Caco-2 (cell line): ENCODE measurements around the gene MRGPRE. TPM values are rescaled to one million over a fixed set of nuclear protein-coding genes. Genes with fewer than 3 reads are reported as not detected.

Source experiments
- BruUV-seq: library from RNA; stranded (reverse); fragments of 400-500 nt; replicated peaks from 2 replicates; lab custom pipeline; 2021; lab: Mats Ljungman, UMichigan
- CTCF ChIA-PET: fragments of 300-600 bp; sonication (Branson Sonifier 250); formaldehyde crosslinking; loops from one replicate; lab custom pipeline; 2022; ENCODE audit warnings: antibody characterized with exemption; lab: Charles Lee
- POLR2A ChIA-PET: fragments of 300-600 bp; sonication (Branson Sonifier 250); formaldehyde crosslinking; loops from one replicate; lab custom pipeline; 2022; ENCODE audit warnings: antibody characterized with exemption; lab: Charles Lee
- DNase-seq, 2 experiments: peaks; one replicate each; pipeline versions ENCODE4 v3.0.0 to v3.0.0-alpha.2; 2020 to 2022
- H3K27me3 ChIP-seq: replicated peaks from 2 replicates; pipeline ENCODE4 v1.6.0; 2011; ENCODE audit warnings: low read length; ENCODE audit not compliant: control insufficient read depth, insufficient read depth
- H3K36me3 ChIP-seq: 2 replicates; pipeline ENCODE4 v1.5.1; 2011; ENCODE audit warnings: low read length; ENCODE audit not compliant: control insufficient read depth, insufficient read depth
- H3K4me1 ChIP-seq: fragments of 250-450 bp; sonication (Bioruptor Pico); 2 replicates; pipeline ENCODE4 v1.5.1; 2020; ENCODE audit warnings: mild to moderate bottlenecking
- H3K4me3 ChIP-seq: 2 replicates; pipeline ENCODE4 v1.5.1; 2011; ENCODE audit warnings: low read depth, mild to moderate bottlenecking, control low read depth, low read length
- H3K9me3 ChIP-seq: fragments of 250-450 bp; sonication (Bioruptor Pico); 2 replicates; pipeline ENCODE4 v1.5.1; 2020; ENCODE audit warnings: mild to moderate bottlenecking, moderate library complexity
- H3K27ac Mint-ChIP-seq: one replicate; pipeline ENCODE4 v1.8.0; 2022; ENCODE audit warnings: mixed read lengths; ENCODE audit not compliant: unreplicated experiment
- H3K27me3 Mint-ChIP-seq: one replicate; pipeline ENCODE4 v1.8.0; 2022; ENCODE audit warnings: mixed read lengths; ENCODE audit not compliant: insufficient read depth, unreplicated experiment
- H3K36me3 Mint-ChIP-seq: one replicate; pipeline ENCODE4 v1.8.0; 2022; ENCODE audit warnings: mild to moderate bottlenecking, mixed read lengths; ENCODE audit not compliant: insufficient read depth, unreplicated experiment
- H3K4me1 Mint-ChIP-seq: one replicate; pipeline ENCODE4 v1.8.0; 2022; ENCODE audit warnings: low read depth, mixed read lengths; ENCODE audit not compliant: unreplicated experiment
- H3K4me3 Mint-ChIP-seq: one replicate; pipeline ENCODE4 v1.8.0; 2022; ENCODE audit warnings: mild to moderate bottlenecking, moderate library complexity, mixed read lengths; ENCODE audit not compliant: unreplicated experiment
- H3K9me3 Mint-ChIP-seq: one replicate; pipeline ENCODE4 v1.8.0; 2022; ENCODE audit warnings: mixed read lengths; ENCODE audit not compliant: unreplicated experiment
- intact Hi-C: fragments of 100-400 bp; cut with micrococcal nuclease; formaldehyde crosslinking; loops from one replicate; pipeline ENCODE4 v1.10.0; 2022; ENCODE audit not compliant: unreplicated experiment
- total RNA-seq: library from RNA; stranded (reverse); gene quantifications from 2 replicates; pipeline ENCODE4 v1.2.3, GENCODE V29; 2022
- TF ChIP-seq, protein P1 (sequence below), 2 experiments: fragments of 200-600 bp in 1 of 2; IDR thresholded peaks; 1 replicate in 1 of 2; 2 replicates in 1 of 2; pipeline versions ENCODE4 v1.5.1 to v1.8.0; 2011 to 2022; ENCODE audit warnings: antibody characterized with exemption in 1 of 2, control low read depth in 1 of 2, inconsistent platforms in 1 of 2, low read depth in 1 of 2, low read length in 1 of 2, mild to moderate bottlenecking in 1 of 2, moderate library complexity in 1 of 2; ENCODE audit not compliant: insufficient read depth in 1 of 2, severe bottlenecking in 1 of 2, unreplicated experiment in 1 of 2

Gene MRGPRE
- total RNA-seq, 1 experiment from 2014 or later = not detected

GRCh38 chr11:3192511-3193372, 39.5 kb downstream of the MRGPRE start:
- H3K9me3 Mint-ChIP-seq = no peaks in the 10 kb centered on the region
- H3K4me1 Mint-ChIP-seq = no peaks in the 10 kb centered on the region
- H3K36me3 Mint-ChIP-seq = no peaks in the 10 kb centered on the region
- POLR2A ChIA-PET = no interaction called here
- intact Hi-C loops = no loop called here
- Histone ChIP-seq H3K9me3 (no peaks in the 10 kb centered on the region), H3K36me3 (no peaks in the 10 kb centered on the region), H3K4me3 (no peak overlapping the region), H3K27me3 (no peaks in the 10 kb centered on the region; the same call in 1 of the 2 replicates), H3K4me1 (no peaks in the 10 kb centered on the region)
- H3K27ac Mint-ChIP-seq = no peak overlapping the region
- H3K27me3 Mint-ChIP-seq = peaks cover 6% of the 10 kb centered on the region
- no peak for DNase-seq
- CTCF ChIA-PET = no interaction called here
- TF ChIP-seq, protein P1, sequence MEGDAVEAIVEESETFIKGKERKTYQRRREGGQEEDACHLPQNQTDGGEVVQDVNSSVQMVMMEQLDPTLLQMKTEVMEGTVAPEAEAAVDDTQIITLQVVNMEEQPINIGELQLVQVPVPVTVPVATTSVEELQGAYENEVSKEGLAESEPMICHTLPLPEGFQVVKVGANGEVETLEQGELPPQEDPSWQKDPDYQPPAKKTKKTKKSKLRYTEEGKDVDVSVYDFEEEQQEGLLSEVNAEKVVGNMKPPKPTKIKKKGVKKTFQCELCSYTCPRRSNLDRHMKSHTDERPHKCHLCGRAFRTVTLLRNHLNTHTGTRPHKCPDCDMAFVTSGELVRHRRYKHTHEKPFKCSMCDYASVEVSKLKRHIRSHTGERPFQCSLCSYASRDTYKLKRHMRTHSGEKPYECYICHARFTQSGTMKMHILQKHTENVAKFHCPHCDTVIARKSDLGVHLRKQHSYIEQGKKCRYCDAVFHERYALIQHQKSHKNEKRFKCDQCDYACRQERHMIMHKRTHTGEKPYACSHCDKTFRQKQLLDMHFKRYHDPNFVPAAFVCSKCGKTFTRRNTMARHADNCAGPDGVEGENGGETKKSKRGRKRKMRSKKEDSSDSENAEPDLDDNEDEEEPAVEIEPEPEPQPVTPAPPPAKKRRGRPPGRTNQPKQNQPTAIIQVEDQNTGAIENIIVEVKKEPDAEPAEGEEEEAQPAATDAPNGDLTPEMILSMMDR (IDR thresholded peaks at IDR 0.05; ENCODE audit: insufficient read depth in 1 of 2, low read depth in 1 of 2, low read length in 1 of 2, severe bottlenecking in 1 of 2, unreplicated experiment in 1 of 2) = no peak
- BruUV-seq = no TSS peak
- H3K4me3 Mint-ChIP-seq = no peak overlapping the region

- TF ChIP-seq, protein P1 (IDR thresholded peaks at IDR 0.05; ENCODE audit: insufficient read depth in 1 of 2, low read depth in 1 of 2, low read length in 1 of 2, severe bottlenecking in 1 of 2, unreplicated experiment in 1 of 2) = no peak
- Mint-ChIP-seq H3K27ac (no peak overlapping the region), H3K9me3 (no peaks in the 10 kb centered on the region), H3K4me3 (no peak overlapping the region), H3K36me3 (no peaks in the 10 kb centered on the region), H3K27me3 (peaks cover 10% of the 10 kb centered on the region), H3K4me1 (no peaks in the 10 kb centered on the region)
- CTCF ChIA-PET = no interaction called here
- no peaks in the 10 kb centered on the region; the same call in 1 of the 2 replicates for H3K27me3 ChIP-seq
- BruUV-seq = no TSS peak
- POLR2A ChIA-PET = no interaction called here
- intact Hi-C loops = no loop called here
- no peaks in the 10 kb centered on the region for H3K9me3 ChIP-seq
- no peaks in the 10 kb centered on the region for H3K36me3 ChIP-seq
- H3K4me3 ChIP-seq = no peak overlapping the region
- DNase-seq = no peak
- no peaks in the 10 kb centered on the region for H3K4me1 ChIP-seq
Observed at GRCh38 chr11:3191586-3192324, 40.5 kb downstream of the MRGPRE start.

DNA sequence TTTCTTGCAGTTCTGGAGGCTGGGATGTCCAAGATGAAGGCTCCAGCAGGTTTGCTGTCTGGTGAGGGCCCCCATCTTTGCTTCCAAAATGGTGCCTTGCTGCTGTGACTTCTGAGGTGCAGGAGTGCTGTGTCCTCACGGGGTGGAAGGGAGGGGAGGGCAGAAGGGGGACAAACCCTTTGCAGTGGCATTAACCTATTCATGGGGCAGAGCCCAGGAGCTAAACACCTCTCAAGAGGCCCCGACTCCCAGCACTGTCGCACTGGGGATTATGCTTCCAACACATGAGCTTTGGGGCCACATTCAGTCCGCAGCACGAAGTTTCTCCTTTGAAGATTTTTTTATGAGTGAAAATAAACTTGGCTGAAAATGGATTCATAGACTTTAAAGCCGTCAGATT, 41.6 kb downstream of the MRGPRE start:
- DNase-seq = no peak
- Histone ChIP-seq H3K36me3 (no peaks in the 10 kb centered on the region), H3K4me1 (no peaks in the 10 kb centered on the region), H3K4me3 (no peak overlapping the region), H3K9me3 (no peaks in the 10 kb centered on the region), H3K27me3 (no peaks in the 10 kb centered on the region; the same call in 1 of the 2 replicates)
- TF ChIP-seq, protein P1 (IDR thresholded peaks at IDR 0.05; ENCODE audit: insufficient read depth in 1 of 2, low read depth in 1 of 2, low read length in 1 of 2, severe bottlenecking in 1 of 2, unreplicated experiment in 1 of 2) = no peak
- H3K9me3 Mint-ChIP-seq = no peaks in the 10 kb centered on the region
- no peak overlapping the region for H3K27ac Mint-ChIP-seq
- no peaks in the 10 kb centered on the region for H3K4me1 Mint-ChIP-seq
- peaks cover 10% of the 10 kb centered on the region for H3K27me3 Mint-ChIP-seq
- no peak overlapping the region for H3K4me3 Mint-ChIP-seq
- H3K36me3 Mint-ChIP-seq = no peaks in the 10 kb centered on the region
- BruUV-seq = no TSS peak
- ChIA-PET POLR2A (no interaction called here), CTCF (no interaction called here)
- intact Hi-C loops = no loop called here
